Activated effector memory CD4-positive, alpha-beta T cell treated with anti-CD3 and anti-CD28 coated beads, Interleukin-2, amount 50 U/mL, for 16 hours (primary cell): ENCODE data around the gene BABAM2.
"Not testable (repeated sequence)": the region's sequence is repeated elsewhere in the genome, so short reads cannot be mapped to it uniquely, and the experiment has no call there.

Experiments
- DNase-seq: peaks from one replicate; pipeline ENCODE4 v3.0.0-alpha.2; 2020

The BABAM2 gene

GRCh38 chr2:27954221-27954673 lies 63.7 kb downstream of the BABAM2 start:
- no peak for DNase-seq

GRCh38 chr2:27954771-27955383 lies 64.3 kb downstream of the BABAM2 start:
- peak; percentile 77 for DNase-seq

- DNase-seq = no peak
These were observed 65.0 kb downstream of the BABAM2 start for GRCh38 chr2:27955384-27956161.

GRCh38 chr2:27956888-27957287 lies 66.4 kb downstream of the BABAM2 start:
- no peak for DNase-seq

GRCh38 chr2:27958711-27959378 lies 68.3 kb downstream of the BABAM2 start:
- no peak for DNase-seq

- no peak for DNase-seq
These were observed 69.0 kb downstream of the BABAM2 start for GRCh38 chr2:27959496-27959895.

GRCh38 chr2:27960237-27960912 lies 69.8 kb downstream of the BABAM2 start:
- DNase-seq = no peak

GRCh38 chr2:27962006-27962405 lies 71.5 kb downstream of the BABAM2 start:
- no peak for DNase-seq

GRCh38 chr2:27963472-27963871 lies 72.9 kb downstream of the BABAM2 start:
- no peak for DNase-seq

- no peak for DNase-seq
These were observed 73.5 kb downstream of the BABAM2 start for GRCh38 chr2:27964067-27964466.

- no peak for DNase-seq
These were observed 75.3 kb downstream of the BABAM2 start for GRCh38 chr2:27965841-27966240.

GRCh38 chr2:27966466-27966865 lies 75.9 kb downstream of the BABAM2 start:
- DNase-seq = no peak

- DNase-seq = no peak
These were observed 76.5 kb downstream of the BABAM2 start for GRCh38 chr2:27967076-27967475.

- DNase-seq = not testable (repeated sequence)
These were observed 77.5 kb downstream of the BABAM2 start for GRCh38 chr2:27968045-27968444.

- DNase-seq = not testable (repeated sequence)
These were observed 78.4 kb downstream of the BABAM2 start for GRCh38 chr2:27968957-27969356.

GRCh38 chr2:27972311-27972710 lies 81.8 kb downstream of the BABAM2 start:
- no peak for DNase-seq

- no peak for DNase-seq
These were observed 83.1 kb downstream of the BABAM2 start for GRCh38 chr2:27973592-27973991.

GRCh38 chr2:27976308-27976707 lies 85.8 kb downstream of the BABAM2 start:
- no peak for DNase-seq

- DNase-seq = no peak
These were observed 87.3 kb downstream of the BABAM2 start for GRCh38 chr2:27977731-27978312.

- not testable (repeated sequence) for DNase-seq
These were observed 88.2 kb downstream of the BABAM2 start for GRCh38 chr2:27978761-27979160.

- DNase-seq = no peak
These were observed 89.7 kb downstream of the BABAM2 start for GRCh38 chr2:27980242-27980641.

- DNase-seq = no peak
These were observed 93.6 kb downstream of the BABAM2 start for GRCh38 chr2:27984153-27984552.

- no peak for DNase-seq
These were observed 97.8 kb downstream of the BABAM2 start for GRCh38 chr2:27988306-27988705.
